ENCODE measurements around the gene SLC9A1. TPM values are rescaled to one million over a fixed set of nuclear protein-coding genes. Genes with fewer than 3 reads are reported as not detected.

SLC9A1 gene
- total RNA-seq, 1 donor from 2014 or later = 34.2 TPM

DNA sequence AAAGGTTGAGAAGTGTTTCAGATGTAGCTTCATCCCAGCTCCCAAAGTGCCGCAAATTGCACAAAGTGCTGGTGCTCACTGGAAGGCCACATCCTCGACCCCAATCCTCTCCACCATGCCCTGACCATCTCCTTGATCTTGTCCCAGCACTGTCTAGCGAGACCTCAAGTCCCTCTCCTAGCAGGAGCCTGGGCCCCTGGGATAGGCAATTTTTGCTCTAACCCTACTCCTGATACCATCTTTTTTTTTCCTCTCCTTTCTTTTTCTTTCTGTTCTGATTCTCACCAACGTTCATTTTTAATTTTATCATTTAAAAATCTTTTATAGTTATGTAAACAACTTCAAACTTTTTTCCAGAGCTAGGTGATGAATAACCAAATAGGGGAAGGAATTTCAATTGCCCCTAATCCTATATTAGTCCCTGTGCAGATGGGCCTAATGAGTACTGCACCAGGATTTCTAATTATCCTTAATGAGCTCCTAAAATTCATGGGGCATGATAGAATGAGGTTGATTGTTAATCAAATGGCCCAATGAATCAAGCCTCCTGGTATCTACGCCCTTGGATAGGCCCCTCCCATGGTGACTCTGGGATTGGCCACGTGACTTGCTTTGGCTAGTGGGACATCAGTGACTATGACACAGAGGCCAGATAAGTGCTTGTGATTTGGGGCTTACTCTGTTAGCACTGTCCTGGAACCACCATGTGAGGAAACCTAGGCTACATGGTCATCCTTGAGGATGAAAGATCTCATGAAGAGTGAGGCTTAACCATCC lies 100.8 kb downstream of the SLC9A1 start:
- H3K4me1 Mint-ChIP-seq (ENCODE audit: unreplicated experiment) = peaks cover 13% of the 10 kb centered on the region
- H3K4me3 Mint-ChIP-seq (ENCODE audit: unreplicated experiment) = no peak overlapping the region
- no peak for DNase-seq (ENCODE audit: extremely low spot score, unreplicated experiment)
- H3K27me3 Mint-ChIP-seq (ENCODE audit: unreplicated experiment) = no peaks in the 10 kb centered on the region
- H3K9me3 Mint-ChIP-seq (ENCODE audit: unreplicated experiment) = no peaks in the 10 kb centered on the region
- TF ChIP-seq, protein P1, sequence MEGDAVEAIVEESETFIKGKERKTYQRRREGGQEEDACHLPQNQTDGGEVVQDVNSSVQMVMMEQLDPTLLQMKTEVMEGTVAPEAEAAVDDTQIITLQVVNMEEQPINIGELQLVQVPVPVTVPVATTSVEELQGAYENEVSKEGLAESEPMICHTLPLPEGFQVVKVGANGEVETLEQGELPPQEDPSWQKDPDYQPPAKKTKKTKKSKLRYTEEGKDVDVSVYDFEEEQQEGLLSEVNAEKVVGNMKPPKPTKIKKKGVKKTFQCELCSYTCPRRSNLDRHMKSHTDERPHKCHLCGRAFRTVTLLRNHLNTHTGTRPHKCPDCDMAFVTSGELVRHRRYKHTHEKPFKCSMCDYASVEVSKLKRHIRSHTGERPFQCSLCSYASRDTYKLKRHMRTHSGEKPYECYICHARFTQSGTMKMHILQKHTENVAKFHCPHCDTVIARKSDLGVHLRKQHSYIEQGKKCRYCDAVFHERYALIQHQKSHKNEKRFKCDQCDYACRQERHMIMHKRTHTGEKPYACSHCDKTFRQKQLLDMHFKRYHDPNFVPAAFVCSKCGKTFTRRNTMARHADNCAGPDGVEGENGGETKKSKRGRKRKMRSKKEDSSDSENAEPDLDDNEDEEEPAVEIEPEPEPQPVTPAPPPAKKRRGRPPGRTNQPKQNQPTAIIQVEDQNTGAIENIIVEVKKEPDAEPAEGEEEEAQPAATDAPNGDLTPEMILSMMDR (IDR thresholded peaks at IDR 0.05) = no peak
- H3K27ac Mint-ChIP-seq (ENCODE audit: unreplicated experiment) = no peak overlapping the region
- H3K36me3 Mint-ChIP-seq (ENCODE audit: unreplicated experiment) = no peaks in the 10 kb centered on the region

DNA sequence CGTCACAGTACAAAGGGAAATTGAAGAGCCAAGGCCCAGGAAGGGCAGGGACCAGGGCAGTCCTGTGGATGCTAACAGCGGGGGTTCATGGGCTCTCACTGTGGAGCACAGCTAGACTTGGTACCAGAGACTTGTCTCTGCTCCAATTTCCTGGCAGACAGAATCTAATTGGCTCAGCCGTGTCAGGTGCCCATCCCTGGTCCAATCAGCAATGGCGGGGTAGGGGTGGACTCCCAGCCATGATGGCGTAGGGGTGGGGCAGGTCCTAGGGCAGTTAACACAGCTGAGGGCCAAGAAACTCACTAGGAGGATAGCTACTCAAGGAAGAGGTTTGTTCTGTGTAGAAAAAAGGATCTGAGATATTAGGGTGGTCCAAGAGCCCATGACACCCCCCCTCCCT lies 102.4 kb downstream of the SLC9A1 start:
- H3K9me3 Mint-ChIP-seq (ENCODE audit: unreplicated experiment) = no peaks in the 10 kb centered on the region

DNA sequence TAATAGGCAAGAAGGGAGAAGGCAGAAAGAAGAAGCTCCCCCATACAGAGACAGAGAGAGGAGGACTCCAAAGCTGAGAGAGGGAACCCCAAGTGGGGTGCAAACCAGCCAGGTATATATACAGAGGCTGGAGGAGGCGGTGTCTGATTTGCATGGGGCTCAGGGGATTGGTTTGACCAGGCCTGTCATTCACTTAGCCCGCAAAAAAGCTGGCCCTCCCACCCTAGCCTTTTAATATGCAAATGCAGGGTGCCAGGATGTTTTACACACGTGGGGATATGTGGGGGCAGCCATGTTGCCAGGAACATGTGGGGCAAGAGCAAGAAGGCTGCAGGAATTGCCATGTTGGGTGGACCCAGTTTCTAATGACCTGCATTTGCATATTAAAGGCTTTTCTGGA lies 105.3 kb downstream of the SLC9A1 start:
- no peaks in the 10 kb centered on the region for H3K36me3 Mint-ChIP-seq (ENCODE audit: unreplicated experiment)
- no peaks in the 10 kb centered on the region for H3K9me3 Mint-ChIP-seq (ENCODE audit: unreplicated experiment)
- no peak for DNase-seq (ENCODE audit: extremely low spot score, unreplicated experiment)
- TF ChIP-seq, protein P1 (IDR thresholded peaks at IDR 0.05) = no peak
- H3K4me1 Mint-ChIP-seq (ENCODE audit: unreplicated experiment) = peaks cover 16% of the 10 kb centered on the region
- H3K4me3 Mint-ChIP-seq (ENCODE audit: unreplicated experiment) = no peak overlapping the region
- H3K27ac Mint-ChIP-seq (ENCODE audit: unreplicated experiment) = no peak overlapping the region
- H3K27me3 Mint-ChIP-seq (ENCODE audit: unreplicated experiment) = no peaks in the 10 kb centered on the region

More for the DNA sequence above, 102.4 kb downstream of the SLC9A1 start:
- H3K4me1 Mint-ChIP-seq (ENCODE audit: unreplicated experiment) = peaks cover 12% of the 10 kb centered on the region
- no peaks in the 10 kb centered on the region for H3K36me3 Mint-ChIP-seq (ENCODE audit: unreplicated experiment)
- H3K4me3 Mint-ChIP-seq (ENCODE audit: unreplicated experiment) = no peak overlapping the region
- no peaks in the 10 kb centered on the region for H3K27me3 Mint-ChIP-seq (ENCODE audit: unreplicated experiment)
- TF ChIP-seq, protein P1 (IDR thresholded peaks at IDR 0.05) = no peak
- no peak for DNase-seq (ENCODE audit: extremely low spot score, unreplicated experiment)
- H3K27ac Mint-ChIP-seq (ENCODE audit: unreplicated experiment) = no peak overlapping the region

GRCh38 chr1:27049100-27049499 lies 105.8 kb downstream of the SLC9A1 start:
- no peak overlapping the region for H3K27ac Mint-ChIP-seq (ENCODE audit: unreplicated experiment)
- no peak for DNase-seq (ENCODE audit: extremely low spot score, unreplicated experiment)
- H3K4me3 Mint-ChIP-seq (ENCODE audit: unreplicated experiment) = no peak overlapping the region
- no peaks in the 10 kb centered on the region for H3K36me3 Mint-ChIP-seq (ENCODE audit: unreplicated experiment)
- H3K4me1 Mint-ChIP-seq (ENCODE audit: unreplicated experiment) = peaks cover 16% of the 10 kb centered on the region
- TF ChIP-seq, protein P1 (IDR thresholded peaks at IDR 0.05) = no peak
- H3K27me3 Mint-ChIP-seq (ENCODE audit: unreplicated experiment) = no peaks in the 10 kb centered on the region
- H3K9me3 Mint-ChIP-seq (ENCODE audit: unreplicated experiment) = no peaks in the 10 kb centered on the region

Other genes with a start within 250 kb of the SLC9A1 start
- gene NR0B2, start 241.2 kb downstream of the SLC9A1 start, total RNA-seq = not detected in 2 replicates
- gene NUDC, start 233.4 kb downstream of the SLC9A1 start, total RNA-seq = 51.0 and 54.3 TPM in 2 replicates
- gene KDF1, start 194.7 kb downstream of the SLC9A1 start, total RNA-seq = not detected in 2 replicates
- 33.7 and 36.3 TPM in 2 replicates for gene TRNP1, start 161.4 kb downstream of the SLC9A1 start, total RNA-seq
- gene TENT5B, start 142.3 kb downstream of the SLC9A1 start, total RNA-seq = 6.8 and 7.9 TPM in 2 replicates
- gene WDTC1, start 79.5 kb upstream of the SLC9A1 start, total RNA-seq = 50.4 and 52.0 TPM in 2 replicates
- gene TMEM222, start 167.0 kb upstream of the SLC9A1 start, total RNA-seq = 46.5 and 47.1 TPM in 2 replicates
- 0.46 and 0.97 TPM in 2 replicates for gene SYTL1, start 186.9 kb upstream of the SLC9A1 start, total RNA-seq
- 43.0 and 48.2 TPM in 2 replicates for gene MAP3K6, start 211.8 kb upstream of the SLC9A1 start, total RNA-seq
- not detected in 2 replicates for gene FCN3, start 219.7 kb upstream of the SLC9A1 start, total RNA-seq
- not detected in 2 replicates for gene CD164L2, start 228.2 kb upstream of the SLC9A1 start, total RNA-seq
- gene GPR3, start 237.5 kb upstream of the SLC9A1 start, total RNA-seq = 0.50 and 0.56 TPM in 2 replicates